ENCODE results near the gene PLEKHM2. TPM values are rescaled to one million over a fixed set of nuclear protein-coding genes. Genes with fewer than 3 reads are reported as not detected.

PLEKHM2 gene
- total RNA-seq, 1 experiment from 2014 or later: 38.5 TPM

DNA sequence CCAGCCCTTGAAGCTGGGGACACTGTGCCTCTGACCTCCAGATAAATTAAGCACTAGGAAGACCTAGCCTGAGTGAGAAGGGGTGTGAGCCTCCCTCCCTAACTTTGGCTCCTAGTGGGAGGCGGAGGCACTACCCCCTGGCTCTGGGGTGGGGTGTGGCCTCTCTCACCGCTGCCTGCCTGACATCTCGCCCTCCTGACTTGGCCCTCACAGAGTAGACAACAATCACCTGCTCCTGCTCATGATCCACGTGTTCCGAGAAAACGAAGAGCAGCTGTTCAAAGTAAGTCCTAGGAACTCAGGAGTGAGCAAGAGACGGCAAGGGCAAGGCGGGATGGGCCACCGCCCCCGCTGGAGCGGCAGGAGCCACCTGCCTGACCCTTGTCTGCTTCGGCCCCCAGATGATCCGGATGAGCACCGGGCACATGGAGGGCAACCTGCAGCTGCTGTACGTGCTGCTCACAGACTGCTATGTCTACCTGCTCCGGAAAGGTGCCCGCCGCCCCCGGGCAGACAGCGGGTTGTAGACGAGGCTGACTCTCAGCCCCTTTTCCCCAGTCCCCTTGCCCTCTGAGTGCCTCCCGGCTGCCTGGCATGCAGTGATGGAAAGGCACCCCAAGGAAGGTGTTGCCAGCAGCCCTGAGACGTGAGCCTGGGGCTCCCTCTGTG is 43.9 kb downstream of the PLEKHM2 start:
- no peaks in the 10 kb centered on the region for H3K27me3 ChIP-seq (ENCODE audit: insufficient read depth, low read length)
- no peak for ATAC-seq
- H3K9me3 ChIP-seq (ENCODE audit: control insufficient read depth in 1 of 2, insufficient read depth in 1 of 2, low read depth in 1 of 2, low read length in 2 of 2): no peaks in the 10 kb centered on the region
- ChIA-PET CTCF (no interaction called here), RAD21 (ENCODE audit: low non-redundant PET in 1 of 2, low total read pairs in 2 of 2, uncharacterized antibody in 2 of 2, unreplicated experiment in 2 of 2) (no interaction called here), POLR2A (no interaction called here)
- no TSS peak for BruUV-seq (replicated peaks)
- H2AFZ ChIP-seq (ENCODE audit: low read depth, low read length, poor library complexity, severe bottlenecking): no peak overlapping the region
- H3K9ac ChIP-seq (ENCODE audit: low read length): no peak overlapping the region
- no peak for DNase-seq (ENCODE audit: low read depth, low spot score)
- TF ChIP-seq ELF1 (IDR thresholded peaks at IDR 0.05; ENCODE audit: borderline replicate concordance, low read depth) (no peak), YY1 (IDR thresholded peaks at IDR 0.05; ENCODE audit: extremely low read depth, insufficient replicate concordance, low read depth, low read length) (no peak), EZH2 (IDR thresholded peaks at IDR 0.05) (no peak), CTCF (IDR thresholded peaks at IDR 0.05 in 2 of 3, conservative IDR thresholded peaks at IDR 0.05 in 1 of 3; ENCODE audit: borderline replicate concordance in 1 of 3, insufficient read depth in 1 of 3, low read depth in 2 of 3, low read length in 2 of 3) (no peak), EGR1 (IDR thresholded peaks at IDR 0.05; ENCODE audit: low read depth) (no peak)
- no peak overlapping the region for H3K27ac ChIP-seq (ENCODE audit: low read depth, low read length)
- no peaks in the 10 kb centered on the region for H4K20me1 ChIP-seq (ENCODE audit: insufficient read depth)
- intact Hi-C loops (cut with micrococcal nuclease): no loop called here
- H3K36me3 ChIP-seq (ENCODE audit: control insufficient read depth in 1 of 2, insufficient read depth in 2 of 2, low read length in 2 of 2): peaks cover 0 to 7% of the 10 kb centered on the region in 2 experiments; a peak in 1 of 4 replicates
- no peaks in the 10 kb centered on the region for H3K79me2 ChIP-seq (ENCODE audit: insufficient read depth, low read length)
- no peak overlapping the region for H3K4me3 ChIP-seq (replicated peaks in 1 of 2; ENCODE audit: low read depth in 1 of 2, low read length in 2 of 2)
- peaks cover 0 to 5% of the 10 kb centered on the region in 2 experiments; a peak in 1 of 4 replicates for H3K4me1 ChIP-seq (ENCODE audit: control insufficient read depth in 1 of 2, insufficient read depth in 2 of 2, low read length in 2 of 2)
- no peak overlapping the region for H3K4me2 ChIP-seq (ENCODE audit: low read length)
- H3K9me2 ChIP-seq (ENCODE audit: insufficient read depth): no peaks in the 10 kb centered on the region

All from HCT116 (cell line).